Upper lobe of right lung (tissue), 1 donor: ENCODE data around the gene TNNI3. TPM values are rescaled to one million over a fixed set of nuclear protein-coding genes. Genes with fewer than 3 reads are reported as not detected.

ENCODE experiments used
- ATAC-seq: fragments of 200-7000 bp; cut with Tn5 transposase; one replicate; pipeline ENCODE4 v1.9.1; 2020; ENCODE audit warnings: mild to moderate bottlenecking, moderate library complexity
- DNase-seq: peaks from one replicate; pipeline ENCODE4 v3.0.0-alpha.2; 2020
- H3K27ac ChIP-seq: fragments of 200-600 bp; one replicate; pipeline ENCODE4 v1.8.0; 2022
- H3K27me3 ChIP-seq: fragments of 200-600 bp; one replicate; pipeline ENCODE4 v1.8.0; 2022; ENCODE audit warnings: mild to moderate bottlenecking
- H3K36me3 ChIP-seq: fragments of 200-600 bp; one replicate; pipeline ENCODE4 v1.8.0; 2022
- H3K4me1 ChIP-seq: fragments of 200-600 bp; one replicate; pipeline ENCODE4 v1.8.0; 2022
- H3K4me3 ChIP-seq: fragments of 200-600 bp; one replicate; pipeline ENCODE4 v1.8.0; 2022; ENCODE audit warnings: mild to moderate bottlenecking
- H3K9me3 ChIP-seq: fragments of 200-600 bp; one replicate; pipeline ENCODE4 v1.8.0; 2022
- CTCF ChIP-seq: fragments of 200-600 bp; IDR thresholded peaks from one replicate; pipeline ENCODE4 v1.8.0; 2022; ENCODE audit warnings: antibody characterized with exemption
- intact Hi-C: fragments of 100-400 bp; cut with DNase I; formaldehyde crosslinking; loops from one replicate; pipeline ENCODE4 v1.11.0; 2022
- total RNA-seq: library from RNA; stranded (reverse); fragmentation: NEBNext Ultra II Directional; extraction: Animal tissue kit (Norgen Biotek cat#: 25700); gene quantifications from one replicate; pipeline ENCODE4 v1.2.1, GENCODE V29; 2021
- donor health status: DM: no; HTN: yes; CAD: no; lungs with severe emphysema.

The TNNI3 gene
- total RNA-seq, 1 donor from 2014 or later: not detected

GRCh38 chr19:55181740-55182139 is 24.2 kb upstream of the TNNI3 start:
- peaks cover 7% of the 10 kb centered on the region for H3K4me1 ChIP-seq
- H3K27ac ChIP-seq: no peak overlapping the region
- no peaks in the 10 kb centered on the region for H3K9me3 ChIP-seq
- H3K36me3 ChIP-seq: no peaks in the 10 kb centered on the region
- no peak for DNase-seq
- H3K27me3 ChIP-seq: peaks cover 70% of the 10 kb centered on the region
- no peak for ATAC-seq
- no peak for TF ChIP-seq CTCF
- intact Hi-C loops: no loop called here
- no peak overlapping the region for H3K4me3 ChIP-seq

- ATAC-seq (peak; percentile 79), DNase-seq (no peak)
- H3K9me3 ChIP-seq: no peaks in the 10 kb centered on the region
- intact Hi-C loops: no loop called here
- peaks cover 89% of the 10 kb centered on the region for H3K27me3 ChIP-seq
- no peak for TF ChIP-seq CTCF
- H3K4me3 ChIP-seq: peak within 1 kb of the TSS; percentile 26
- no peak within 1 kb of the TSS for H3K27ac ChIP-seq
- H3K36me3 ChIP-seq: no peaks in the 10 kb centered on the region
- H3K4me1 ChIP-seq: peaks cover 7% of the 10 kb centered on the region
These were observed 22.3 kb upstream of the TNNI3 start, which contains the start of gene SYT5 for GRCh38 chr19:55179606-55180484. Gene SYT5, minus strand, starts transcription at chr19:55180289. Its CDS starts 1,248 bp downstream, at chr19:55179041.

- TF ChIP-seq CTCF: no peak
- peaks cover 98% of the 10 kb centered on the region for H3K27me3 ChIP-seq
- peaks cover 7% of the 10 kb centered on the region for H3K4me1 ChIP-seq
- DNase-seq: peak; percentile 79
- H3K9me3 ChIP-seq: no peaks in the 10 kb centered on the region
- no peak overlapping the region for H3K27ac ChIP-seq
- peak; percentile 58 for ATAC-seq
- H3K36me3 ChIP-seq: no peaks in the 10 kb centered on the region
- peak overlapping the region; percentile 26 for H3K4me3 ChIP-seq
- intact Hi-C loops: no loop called here
These were observed 21.5 kb upstream of the TNNI3 start for GRCh38 chr19:55178781-55179599.

- intact Hi-C loops: no loop called here
- no peak for DNase-seq
- Histone ChIP-seq H3K4me3 (no peak overlapping the region), H3K27me3 (peaks cover 96% of the 10 kb centered on the region), H3K4me1 (peaks cover 7% of the 10 kb centered on the region), H3K9me3 (no peaks in the 10 kb centered on the region), H3K36me3 (no peaks in the 10 kb centered on the region), H3K27ac (no peak overlapping the region)
- no peak for TF ChIP-seq CTCF
- no peak for ATAC-seq
These were observed 18.5 kb upstream of the TNNI3 start for GRCh38 chr19:55176076-55176475.

- no peaks in the 10 kb centered on the region for H3K9me3 ChIP-seq
- peaks cover 95% of the 10 kb centered on the region for H3K27me3 ChIP-seq
- no peak for TF ChIP-seq CTCF
- peaks cover 7% of the 10 kb centered on the region for H3K4me1 ChIP-seq
- H3K27ac ChIP-seq: no peak overlapping the region
- DNase-seq (no peak), ATAC-seq (no peak)
- H3K4me3 ChIP-seq: no peak overlapping the region
- no peaks in the 10 kb centered on the region for H3K36me3 ChIP-seq
- intact Hi-C loops: no loop called here
These were observed 17.8 kb upstream of the TNNI3 start for GRCh38 chr19:55175117-55175867.
